ENCODE measurements around the gene APOA1.

APOA1 gene

GRCh38 chr11:116833491-116833815 lies 4.0 kb downstream of the APOA1 start:
- DNase-seq, result no peak

DNA sequence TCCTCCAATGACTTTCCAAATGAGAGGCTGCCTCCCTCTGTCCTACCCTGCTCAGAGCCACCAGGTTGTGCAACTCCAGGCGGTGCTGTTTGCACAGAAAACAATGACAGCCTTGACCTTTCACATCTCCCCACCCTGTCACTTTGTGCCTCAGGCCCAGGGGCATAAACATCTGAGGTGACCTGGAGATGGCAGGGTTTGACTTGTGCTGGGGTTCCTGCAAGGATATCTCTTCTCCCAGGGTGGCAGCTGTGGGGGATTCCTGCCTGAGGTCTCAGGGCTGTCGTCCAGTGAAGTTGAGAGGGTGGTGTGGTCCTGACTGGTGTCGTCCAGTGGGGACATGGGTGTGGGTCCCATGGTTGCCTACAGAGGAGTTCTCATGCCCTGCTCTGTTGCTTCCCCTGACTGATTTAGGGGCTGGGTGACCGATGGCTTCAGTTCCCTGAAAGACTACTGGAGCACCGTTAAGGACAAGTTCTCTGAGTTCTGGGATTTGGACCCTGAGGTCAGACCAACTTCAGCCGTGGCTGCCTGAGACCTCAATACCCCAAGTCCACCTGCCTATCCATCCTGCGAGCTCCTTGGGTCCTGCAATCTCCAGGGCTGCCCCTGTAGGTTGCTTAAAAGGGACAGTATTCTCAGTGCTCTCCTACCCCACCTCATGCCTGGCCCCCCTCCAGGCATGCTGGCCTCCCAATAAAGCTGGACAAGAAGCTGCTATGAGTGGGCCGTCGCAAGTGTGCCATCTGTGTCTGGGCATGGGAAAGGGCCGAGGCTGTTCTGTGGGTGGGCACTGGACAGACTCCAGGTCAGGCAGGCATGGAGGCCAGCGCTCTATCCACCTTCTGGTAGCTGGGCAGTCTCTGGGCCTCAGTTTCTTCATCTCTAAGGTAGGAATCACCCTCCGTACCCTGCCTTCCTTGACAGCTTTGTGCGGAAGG lies 4.8 kb downstream of the APOA1 start:
- no peak for DNase-seq

- no peak for DNase-seq
Measured at GRCh38 chr11:116831790-116832349, 5.6 kb downstream of the APOA1 start.

DNA sequence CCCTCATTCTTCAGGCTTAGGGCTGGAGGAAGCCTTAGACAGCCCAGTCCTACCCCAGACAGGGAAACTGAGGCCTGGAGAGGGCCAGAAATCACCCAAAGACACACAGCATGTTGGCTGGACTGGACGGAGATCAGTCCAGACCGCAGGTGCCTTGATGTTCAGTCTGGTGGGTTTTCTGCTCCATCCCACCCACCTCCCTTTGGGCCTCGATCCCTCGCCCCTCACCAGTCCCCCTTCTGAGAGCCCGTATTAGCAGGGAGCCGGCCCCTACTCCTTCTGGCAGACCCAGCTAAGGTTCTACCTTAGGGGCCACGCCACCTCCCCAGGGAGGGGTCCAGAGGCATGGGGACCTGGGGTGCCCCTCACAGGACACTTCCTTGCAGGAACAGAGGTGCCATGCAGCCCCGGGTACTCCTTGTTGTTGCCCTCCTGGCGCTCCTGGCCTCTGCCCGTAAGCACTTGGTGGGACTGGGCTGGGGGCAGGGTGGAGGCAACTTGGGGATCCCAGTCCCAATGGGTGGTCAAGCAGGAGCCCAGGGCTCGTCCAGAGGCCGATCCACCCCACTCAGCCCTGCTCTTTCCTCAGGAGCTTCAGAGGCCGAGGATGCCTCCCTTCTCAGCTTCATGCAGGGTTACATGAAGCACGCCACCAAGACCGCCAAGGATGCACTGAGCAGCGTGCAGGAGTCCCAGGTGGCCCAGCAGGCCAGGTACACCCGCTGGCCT lies 7.1 kb downstream of the APOA1 start:
- no peak for DNase-seq

DNA sequence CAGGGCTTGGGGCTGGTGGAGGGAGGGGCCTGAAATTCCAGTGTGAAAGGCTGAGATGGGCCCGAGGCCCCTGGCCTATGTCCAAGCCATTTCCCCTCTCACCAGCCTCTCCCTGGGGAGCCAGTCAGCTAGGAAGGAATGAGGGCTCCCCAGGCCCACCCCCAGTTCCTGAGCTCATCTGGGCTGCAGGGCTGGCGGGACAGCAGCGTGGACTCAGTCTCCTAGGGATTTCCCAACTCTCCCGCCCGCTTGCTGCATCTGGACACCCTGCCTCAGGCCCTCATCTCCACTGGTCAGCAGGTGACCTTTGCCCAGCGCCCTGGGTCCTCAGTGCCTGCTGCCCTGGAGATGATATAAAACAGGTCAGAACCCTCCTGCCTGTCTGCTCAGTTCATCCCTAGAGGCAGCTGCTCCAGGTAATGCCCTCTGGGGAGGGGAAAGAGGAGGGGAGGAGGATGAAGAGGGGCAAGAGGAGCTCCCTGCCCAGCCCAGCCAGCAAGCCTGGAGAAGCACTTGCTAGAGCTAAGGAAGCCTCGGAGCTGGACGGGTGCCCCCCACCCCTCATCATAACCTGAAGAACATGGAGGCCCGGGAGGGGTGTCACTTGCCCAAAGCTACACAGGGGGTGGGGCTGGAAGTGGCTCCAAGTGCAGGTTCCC lies 7.8 kb downstream of the APOA1 start, which contains the start of gene APOC3:
TSS of gene APOC3 (plus strand) at position 383 of the 659 bp plus-strand sequence. CDS start 676 bp downstream, outside the sequence.
- no peak for DNase-seq

- DNase-seq, result no peak
Measured at GRCh38 chr11:116828632-116829524, 8.5 kb downstream of the APOA1 start.

DNA sequence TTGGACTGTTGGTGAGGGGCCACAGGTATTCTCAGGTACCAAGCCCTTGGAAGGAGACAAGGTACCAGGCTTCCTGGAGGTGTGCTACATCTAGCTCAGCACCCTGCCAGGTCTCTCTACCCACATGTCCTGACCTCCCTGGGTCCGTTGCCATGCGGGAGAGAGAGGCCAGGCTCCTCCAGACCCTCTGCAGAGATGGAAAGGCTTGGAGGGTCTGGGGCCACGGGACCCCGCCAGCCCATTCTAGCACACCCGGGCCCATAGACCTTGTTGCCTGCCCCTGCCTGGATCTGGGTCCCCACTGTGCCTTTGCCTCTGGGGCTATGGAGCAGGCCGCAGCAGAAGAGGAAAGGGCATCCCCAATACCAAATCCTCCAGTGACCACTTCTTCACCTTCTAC lies 10.0 kb downstream of the APOA1 start:
- no peak for DNase-seq

DNA sequence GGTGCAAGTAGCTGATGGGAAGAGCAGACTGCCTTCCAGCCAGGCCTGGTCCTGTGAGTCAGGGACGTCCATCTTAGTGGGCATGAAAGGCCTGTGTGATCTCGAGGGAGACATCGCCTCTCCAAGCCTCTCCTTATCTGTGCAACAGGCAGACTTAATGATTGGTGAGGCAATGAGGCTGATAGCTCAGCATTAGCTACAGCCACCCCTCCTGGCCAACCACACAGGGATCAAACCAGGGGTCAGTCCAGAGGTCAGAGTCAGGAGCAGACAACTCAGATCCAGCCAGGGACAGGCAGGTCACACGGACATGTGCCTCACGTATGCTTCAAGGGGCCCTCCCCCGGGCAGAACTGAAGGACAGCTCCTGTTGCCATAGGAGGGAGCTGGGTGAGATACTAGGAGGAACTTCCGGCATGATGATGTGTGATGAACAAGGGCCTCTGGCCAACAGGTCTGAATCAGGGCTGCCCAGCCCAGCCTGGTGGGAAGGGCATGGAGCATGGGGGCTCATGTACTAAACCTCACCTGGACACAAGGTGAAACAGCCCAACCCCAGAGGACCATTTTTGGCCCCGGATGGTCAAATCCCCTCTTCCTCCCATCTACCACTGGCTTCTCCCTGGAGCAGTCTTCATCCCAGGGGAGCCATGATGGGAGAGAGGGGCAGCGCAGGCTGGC lies 10.5 kb downstream of the APOA1 start:
- DNase-seq, result no peak

DNA sequence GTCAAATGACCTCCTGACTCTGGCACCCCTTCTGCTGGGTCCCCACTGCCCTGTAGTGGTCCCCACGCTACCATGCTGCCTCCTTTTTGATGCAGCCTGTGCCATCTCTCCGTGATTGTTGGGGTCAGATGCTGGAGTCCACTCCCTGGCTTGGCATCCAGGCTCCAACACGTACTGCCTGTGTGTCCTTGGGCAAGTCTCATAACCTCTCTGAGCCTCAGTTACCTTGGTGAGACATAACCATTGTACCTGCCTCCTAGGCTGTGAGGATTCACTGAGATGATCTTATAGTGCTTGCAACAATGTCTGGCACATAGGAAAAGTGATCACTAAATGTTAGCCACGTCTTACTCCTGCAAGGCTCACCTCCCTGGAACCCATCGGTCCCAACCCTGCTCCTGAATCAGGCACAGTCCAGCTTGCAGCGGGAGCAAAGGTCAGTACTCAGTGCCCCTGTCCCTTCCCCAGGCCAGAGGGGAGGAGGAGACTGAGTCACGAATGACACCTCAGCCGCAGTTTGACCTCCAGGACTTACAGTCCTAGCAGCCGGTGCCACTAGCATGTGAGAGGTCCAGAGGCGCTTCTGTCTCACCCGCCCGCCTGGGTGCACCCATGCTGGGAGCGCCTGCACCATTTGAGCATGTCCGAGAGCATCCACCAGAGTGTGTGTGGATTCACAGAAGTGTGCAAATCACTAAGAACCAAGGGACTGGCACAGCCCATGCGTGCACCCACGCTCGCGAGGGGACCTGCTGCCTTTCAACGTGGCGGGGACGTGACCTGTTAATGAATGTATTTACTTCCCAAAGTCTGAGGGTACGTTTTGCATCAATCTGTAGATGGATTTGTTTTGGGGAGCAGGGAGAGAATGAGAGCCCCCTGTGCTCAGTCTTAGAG lies 11.3 kb downstream of the APOA1 start:
- no peak for DNase-seq

DNA sequence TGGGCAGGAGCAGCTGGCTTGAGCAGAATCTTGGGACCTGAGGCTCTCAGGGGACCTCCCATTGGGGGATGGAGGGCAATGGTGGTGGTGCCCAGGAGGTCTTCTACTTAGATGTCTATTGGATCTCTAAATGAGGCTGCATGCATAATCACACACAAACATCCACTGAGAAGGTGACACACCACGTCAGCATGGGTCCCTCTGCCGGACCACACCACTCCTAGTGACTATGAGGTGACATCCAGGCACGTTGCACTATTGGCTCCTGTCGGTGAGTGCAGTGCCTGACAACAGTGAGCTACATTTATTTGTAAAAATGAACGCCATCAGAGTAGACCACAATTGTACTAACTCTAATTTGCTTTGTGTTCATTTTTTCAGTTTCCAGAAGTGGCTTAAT lies 12.0 kb downstream of the APOA1 start:
- DNase-seq, result no peak

GRCh38 chr11:116823031-116823843 lies 14.2 kb downstream of the APOA1 start, which contains the start of gene APOA4:
APOA4 (minus strand) TSS chr11:116823304; CDS start chr11:116823191, 113 bp downstream.
- no peak for DNase-seq

DNA sequence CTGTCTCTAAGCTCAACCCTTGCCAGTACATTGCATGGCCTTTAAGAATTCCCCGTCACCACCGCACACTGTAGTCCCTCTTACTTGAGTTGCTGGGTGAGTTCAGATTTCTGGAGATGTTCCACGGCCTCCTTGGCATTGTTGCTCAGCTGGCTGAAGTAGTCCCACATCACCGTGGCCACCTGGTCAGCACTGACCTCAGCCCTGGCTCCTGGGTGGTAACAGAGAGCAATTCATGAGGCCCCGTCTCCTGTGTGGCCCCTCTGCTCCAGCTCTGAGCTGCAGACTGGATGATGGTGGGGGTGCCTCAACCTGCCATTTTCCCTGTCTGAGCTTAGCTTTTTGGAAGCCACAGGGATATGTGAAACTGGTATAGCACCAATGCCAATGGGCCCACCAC lies 14.8 kb downstream of the APOA1 start:
- DNase-seq, result no peak

DNA sequence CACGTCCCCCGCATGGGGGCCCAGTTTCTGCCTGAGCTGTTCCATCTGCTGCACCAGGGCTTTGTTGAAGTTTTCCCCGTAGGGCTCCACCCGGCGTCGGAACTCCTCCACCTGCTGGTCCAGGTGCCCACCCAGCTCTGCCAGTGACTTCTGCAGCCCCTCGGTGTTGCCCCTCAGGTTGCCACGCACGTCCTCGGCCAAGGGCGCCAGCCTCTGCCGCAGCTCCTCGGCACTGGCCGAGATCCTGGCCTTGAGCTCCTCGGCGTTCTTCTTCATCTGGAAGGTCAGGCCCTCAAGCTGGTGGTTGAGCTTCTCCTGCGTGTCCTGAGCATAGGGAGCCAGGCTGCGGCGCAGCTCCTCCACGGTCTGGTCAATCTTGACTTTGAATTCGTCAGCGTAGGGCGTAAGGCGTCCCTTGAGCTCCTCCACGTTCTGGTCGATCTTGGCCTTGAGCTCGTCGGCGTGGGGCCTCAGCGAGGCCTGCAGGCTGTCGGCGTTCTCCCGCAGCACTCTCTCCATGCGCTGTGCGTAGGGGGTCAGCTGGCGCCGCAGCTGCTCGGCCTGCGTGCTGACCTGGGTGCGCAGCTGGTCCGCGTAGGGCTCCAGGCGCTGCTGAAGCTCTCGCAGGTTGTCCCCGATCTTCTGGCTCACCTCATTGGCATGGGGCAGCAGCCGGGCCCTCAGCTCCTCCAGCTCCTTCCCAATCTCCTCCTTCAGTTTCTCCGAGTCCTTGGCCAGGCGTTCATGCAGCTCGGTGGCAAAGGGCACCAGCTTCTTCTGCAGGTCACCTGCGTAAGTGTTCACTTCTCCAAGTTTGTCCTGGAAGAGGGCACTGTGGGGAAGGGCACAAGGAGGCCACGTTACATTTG lies 16.1 kb downstream of the APOA1 start:
- no peak for DNase-seq

GRCh38 chr11:116819049-116819448 lies 18.4 kb downstream of the APOA1 start:
- no peak for DNase-seq

DNA sequence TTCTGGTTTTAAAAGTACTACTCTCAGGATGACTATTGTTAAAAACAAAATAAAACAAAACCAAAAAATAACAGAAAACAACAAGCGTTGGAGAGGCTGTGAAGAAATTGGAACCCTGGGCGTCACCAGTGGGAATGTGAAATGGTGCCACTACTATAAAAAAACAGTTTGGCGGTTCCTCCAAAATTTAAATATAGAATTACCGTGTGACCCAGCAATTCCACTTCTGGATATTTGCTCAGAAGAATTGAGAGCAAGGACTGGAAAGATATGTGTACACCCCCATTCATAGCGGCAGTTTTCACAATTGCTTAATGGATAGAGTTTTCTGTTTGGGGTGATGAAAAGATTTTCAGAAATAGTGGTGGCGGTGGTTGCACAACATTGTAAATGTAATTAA lies 22.9 kb downstream of the APOA1 start:
- DNase-seq, result no peak

DNA sequence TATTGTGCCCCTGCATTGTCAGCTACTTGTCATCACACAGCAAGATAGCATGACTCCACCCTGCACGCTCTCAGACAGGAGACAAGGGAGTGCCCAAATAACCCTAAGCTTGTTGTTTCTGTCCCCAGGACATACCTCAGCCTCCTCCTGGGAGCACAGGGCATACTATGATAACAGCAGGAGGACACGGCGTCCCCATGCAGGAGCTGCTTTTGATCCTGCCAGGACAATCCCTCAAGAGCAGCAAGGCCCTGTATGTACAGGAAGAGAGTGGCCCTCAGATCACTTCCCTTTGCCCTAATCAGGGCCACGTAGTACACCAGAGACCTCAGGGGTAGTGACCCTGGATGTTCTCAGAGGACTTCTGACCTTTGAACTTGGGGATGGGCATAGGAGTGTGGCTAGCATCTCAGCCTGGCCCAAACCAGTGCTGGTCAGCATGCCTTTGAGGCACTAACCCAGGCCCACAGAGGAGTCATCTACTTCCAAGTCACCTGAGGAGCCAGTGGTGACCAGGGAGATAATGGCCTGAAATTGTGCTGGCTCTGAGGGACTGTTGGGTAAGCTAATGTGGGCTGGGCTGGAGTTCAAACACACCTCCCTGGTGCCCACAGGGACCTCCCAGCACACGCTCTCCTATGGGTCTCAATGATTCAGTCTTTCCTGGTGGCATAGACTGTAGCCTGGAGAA lies 23.5 kb downstream of the APOA1 start:
- DNase-seq, result no peak

- no peak for DNase-seq
Measured at GRCh38 chr11:116813170-116813569, 24.3 kb downstream of the APOA1 start.

DNA sequence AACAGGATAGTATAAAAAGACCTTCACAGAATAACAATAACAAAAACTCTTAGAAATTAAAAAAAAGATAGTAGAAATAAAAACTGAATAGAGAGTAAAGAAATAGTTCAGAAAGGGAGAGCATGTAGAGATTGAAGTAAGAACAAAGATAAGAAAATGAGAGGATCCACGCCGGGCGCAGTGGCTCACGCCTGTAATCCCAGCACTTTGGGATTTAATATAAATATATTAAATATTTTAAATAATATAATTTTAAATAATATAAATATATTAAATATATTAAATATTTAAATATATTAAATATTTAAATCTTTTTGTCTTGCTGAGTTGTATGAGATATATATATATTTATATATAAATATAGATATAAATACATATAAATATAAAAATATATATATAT lies 25.3 kb downstream of the APOA1 start:
- no peak for DNase-seq

All from effector CD8-positive, alpha-beta T cell (primary cell).